Measurements from ENCODE around the gene FRMD8.

The FRMD8 gene

DNA sequence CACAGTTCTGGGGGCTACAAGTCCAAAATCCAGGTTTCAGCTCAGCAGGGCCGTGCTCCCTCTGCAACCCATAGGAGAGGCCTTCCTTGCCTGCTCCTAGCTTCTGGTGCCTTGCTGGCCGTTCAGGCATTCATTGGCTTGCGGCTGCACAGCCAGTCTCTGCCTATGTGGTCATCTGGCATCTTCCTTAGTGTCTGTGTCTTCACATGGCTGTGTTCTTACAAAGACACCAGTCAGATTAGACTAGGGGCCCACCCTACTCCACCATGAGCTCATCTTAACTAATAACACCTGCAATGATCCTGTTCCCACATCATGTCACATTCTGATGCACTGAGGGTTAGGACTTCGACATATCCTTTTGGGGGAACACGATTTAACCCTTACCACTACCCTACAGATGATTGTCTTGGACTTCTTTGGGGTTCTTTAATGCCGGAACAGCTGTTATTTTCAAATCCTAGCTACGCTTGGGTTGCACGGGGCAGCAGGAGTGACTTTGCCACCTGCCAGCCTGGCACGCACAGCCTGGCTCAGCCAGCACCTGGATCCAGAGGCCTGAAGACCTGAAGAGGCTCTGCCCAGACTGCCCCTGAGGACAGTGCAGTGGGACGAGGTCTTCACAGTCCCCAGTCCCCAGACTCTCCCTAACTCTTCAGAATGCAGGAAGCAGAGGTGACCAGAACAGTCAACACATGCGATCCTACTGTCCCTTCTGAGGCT is 28.5 kb downstream of the FRMD8 start:
- peak; percentile 23 for DNase-seq (ENCODE audit: low read depth)

GRCh38 chr11:65415499-65416340 is 29.3 kb downstream of the FRMD8 start:
- no peak for DNase-seq (ENCODE audit: low read depth)

DNA sequence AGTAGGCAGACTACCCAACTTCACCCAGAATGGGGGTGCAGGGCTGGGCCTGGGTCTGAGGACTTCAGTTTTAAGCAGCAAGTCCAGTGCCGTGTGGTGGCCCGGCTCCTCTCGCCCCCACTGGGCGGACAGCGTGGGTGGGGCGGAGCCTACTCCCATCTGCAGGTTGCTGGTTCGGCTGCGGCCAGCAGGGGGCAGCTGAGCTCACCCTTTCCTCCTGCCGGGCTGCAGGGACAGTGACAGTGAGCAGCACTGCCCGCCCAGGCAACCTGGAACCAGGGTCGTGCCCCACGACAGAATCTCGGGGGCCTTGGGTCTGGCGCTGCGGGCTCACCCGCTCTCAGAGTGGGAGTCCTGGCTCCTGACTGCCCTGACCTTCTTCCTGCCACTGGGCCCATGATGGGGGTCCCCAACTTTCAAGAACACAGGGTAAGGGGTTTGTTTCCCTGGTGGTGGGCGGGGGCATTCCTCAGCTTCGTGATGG is 29.9 kb downstream of the FRMD8 start:
- peak; percentile 67 for DNase-seq (ENCODE audit: low read depth)

DNA sequence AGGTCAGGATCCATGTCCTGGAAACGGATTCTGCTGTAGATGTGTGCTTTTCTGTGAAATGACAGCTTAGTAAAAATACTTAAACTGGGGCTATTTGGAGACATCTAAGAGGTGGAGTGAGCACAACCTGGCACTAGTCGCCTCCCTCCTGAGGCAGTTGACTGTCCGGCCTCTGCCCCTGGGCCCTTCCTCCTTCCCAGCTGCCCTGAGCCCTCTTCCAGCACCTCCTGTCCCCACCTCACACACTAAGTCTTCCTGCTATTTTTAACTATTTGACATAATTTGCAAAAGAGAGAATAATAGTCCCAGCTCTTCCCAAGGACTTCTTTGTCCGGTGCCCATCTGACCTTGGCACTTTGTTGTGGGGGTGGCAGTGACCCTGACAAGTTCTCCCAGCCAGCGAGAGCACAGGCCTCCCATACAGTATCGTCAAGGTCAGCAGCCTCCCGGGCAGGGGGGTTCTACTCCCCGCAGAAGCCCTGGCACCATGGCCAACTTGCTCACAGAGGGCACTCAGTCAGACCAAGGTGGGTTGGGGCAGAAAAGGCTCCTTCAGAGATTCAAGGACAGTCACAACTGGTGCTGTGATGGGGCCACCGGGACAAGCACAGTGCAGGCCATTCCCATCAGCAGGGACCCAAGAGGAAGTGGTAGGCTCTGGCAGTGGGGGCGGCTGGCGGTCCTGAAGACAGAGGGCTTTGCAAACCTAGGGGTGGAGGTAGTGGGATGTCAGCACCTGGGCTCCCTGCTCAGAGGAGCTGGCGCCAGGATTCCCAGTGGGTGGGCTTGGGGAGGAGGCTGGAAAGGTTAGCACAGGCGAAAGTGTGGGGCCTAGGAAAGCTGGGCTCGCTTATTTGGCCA is 30.6 kb downstream of the FRMD8 start:
- peak; percentile 20 for DNase-seq (ENCODE audit: low read depth)

GRCh38 chr11:65417702-65418430 is 31.4 kb downstream of the FRMD8 start:
- peak; percentile 50 for DNase-seq (ENCODE audit: low read depth)

DNA sequence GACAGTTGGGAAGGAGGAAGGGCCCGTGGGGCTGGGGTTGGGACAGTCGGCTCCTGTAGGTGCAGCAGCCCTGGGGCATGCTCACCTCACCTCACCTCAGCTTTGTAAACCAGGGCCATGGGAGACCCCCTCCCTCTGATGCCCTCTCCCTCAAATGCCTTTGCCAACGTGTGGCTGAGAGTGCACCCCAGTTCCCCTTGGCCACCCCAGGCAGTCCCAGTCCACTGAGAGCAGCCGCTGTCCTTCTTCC is 31.9 kb downstream of the FRMD8 start:
- DNase-seq (ENCODE audit: low read depth) = no peak

GRCh38 chr11:65418681-65419459 is 32.4 kb downstream of the FRMD8 start:
- DNase-seq (ENCODE audit: low read depth) = peak; percentile 98

GRCh38 chr11:65419460-65419771 is 33.0 kb downstream of the FRMD8 start:
- no peak for DNase-seq (ENCODE audit: low read depth)

DNA sequence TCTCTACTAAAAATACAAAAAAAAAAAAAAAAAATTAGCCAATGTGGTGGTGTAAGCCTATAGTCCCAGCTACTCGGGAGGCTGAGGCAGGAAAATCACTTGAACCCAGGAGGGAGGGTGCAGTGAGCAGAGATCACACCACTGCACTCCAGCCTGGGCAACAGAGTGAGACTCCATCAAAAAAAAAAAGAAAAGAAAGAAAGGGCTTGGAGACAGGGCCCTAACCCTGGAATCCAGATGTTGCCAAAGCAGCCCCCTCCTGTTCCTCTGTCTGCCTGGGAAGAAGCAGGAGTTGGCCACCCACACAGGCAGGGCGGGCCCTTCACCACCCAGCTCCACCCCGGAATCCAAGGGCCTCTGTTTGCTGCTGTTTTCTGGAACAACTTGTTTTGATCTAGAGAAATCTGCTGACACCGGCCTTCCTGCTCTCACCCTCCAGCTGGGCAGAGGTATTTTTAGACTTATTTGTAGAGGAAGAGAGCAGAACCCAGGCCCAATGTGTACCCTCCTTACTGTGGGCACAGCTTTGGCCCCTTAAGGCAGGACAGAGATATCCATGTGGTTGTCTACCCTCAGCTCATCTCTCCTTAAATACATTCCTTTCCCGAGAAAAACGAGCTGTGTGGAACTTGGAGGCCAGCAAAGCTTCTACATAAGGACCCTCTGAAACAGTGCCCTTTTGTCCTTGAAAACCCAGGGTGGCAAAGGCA is 33.5 kb downstream of the FRMD8 start:
- DNase-seq (ENCODE audit: low read depth) = peak; percentile 97

GRCh38 chr11:65420506-65420905 is 34.1 kb downstream of the FRMD8 start:
- DNase-seq (ENCODE audit: low read depth) = no peak

- DNase-seq (ENCODE audit: low read depth) = peak; percentile 99
These were observed 34.7 kb downstream of the FRMD8 start for GRCh38 chr11:65420979-65421793.

DNA sequence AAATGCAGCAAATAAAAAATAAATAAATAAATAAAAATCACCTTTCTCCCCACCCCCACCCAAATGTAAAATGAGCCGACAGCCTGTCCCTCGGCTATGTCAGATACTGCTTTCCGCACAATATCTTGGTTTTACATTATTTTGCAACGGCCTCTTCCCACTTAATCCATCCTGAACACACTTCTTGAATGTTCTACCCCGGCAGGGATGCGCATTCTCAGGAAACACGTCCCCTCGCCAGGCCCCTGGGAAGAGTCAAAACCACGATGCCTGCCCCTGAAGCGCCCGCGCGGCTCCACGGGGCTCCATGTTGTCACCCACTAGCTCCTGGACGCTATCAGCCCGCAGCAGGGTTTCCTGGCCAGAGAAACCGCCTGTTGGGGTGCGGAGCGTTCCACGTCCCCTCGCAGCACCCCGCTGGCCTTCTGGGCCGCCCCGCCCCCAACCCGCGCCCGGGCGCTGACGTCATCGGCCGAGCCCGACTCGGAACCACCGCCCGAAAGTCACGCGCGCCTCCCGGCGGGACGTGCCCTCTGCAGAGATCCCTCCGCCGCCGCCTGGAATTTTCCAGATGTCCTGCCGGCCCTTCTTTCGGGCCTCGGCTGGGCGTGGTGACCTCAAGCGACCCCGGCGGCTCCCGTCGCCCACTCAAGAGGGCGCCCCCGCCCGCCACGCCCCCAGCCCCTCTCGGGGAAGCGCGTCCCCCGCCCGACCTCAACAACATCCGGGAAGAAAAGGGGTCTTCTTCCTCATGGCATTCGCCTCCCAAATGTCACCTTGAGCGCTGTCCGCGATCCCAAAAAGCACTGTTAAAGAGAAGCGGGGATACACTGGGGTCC is 35.6 kb downstream of the FRMD8 start:
- peak; percentile 98 for DNase-seq (ENCODE audit: low read depth)

DNA sequence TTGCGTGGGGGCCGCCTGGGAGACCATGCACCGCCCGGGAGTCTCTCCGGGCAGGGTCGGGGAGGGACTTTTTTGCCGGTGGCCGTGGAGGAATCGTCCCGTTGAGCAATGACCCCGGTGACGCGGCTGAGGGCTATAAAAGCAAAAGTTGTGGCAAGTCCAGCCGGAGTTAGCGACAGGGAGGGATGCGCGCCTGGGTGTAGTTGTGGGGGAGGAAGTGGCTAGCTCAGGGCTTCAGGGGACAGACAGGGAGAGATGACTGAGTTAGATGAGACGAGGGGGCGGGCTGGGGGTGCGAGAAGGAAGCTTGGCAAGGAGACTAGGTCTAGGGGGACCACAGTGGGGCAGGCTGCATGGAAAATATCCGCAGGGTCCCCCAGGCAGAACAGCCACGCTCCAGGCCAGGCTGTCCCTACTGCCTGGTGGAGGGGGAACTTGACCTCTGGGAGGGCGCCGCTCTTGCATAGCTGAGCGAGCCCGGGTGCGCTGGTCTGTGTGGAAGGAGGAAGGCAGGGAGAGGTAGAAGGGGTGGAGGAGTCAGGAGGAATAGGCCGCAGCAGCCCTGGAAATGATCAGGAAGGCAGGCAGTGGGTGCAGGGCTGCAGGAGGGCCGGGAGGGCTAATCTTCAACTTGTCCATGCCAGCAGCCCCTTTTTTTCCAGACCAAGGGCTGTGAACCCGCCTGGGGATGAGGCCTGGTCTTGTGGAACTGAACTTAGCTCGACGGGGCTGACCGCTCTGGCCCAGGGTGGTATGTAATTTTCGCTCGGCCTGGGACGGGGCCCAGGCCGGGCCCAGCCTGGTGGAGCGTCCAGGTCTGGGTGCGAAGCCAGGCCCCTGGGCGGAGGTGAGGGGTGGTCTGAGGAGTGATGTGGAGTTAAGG is 36.4 kb downstream of the FRMD8 start, which contains the start of gene NEAT1:
Gene NEAT1 (plus strand): TSS at position 166 of the 883 bp plus-strand sequence.
- peak; percentile 91 for DNase-seq (ENCODE audit: low read depth)

DNA sequence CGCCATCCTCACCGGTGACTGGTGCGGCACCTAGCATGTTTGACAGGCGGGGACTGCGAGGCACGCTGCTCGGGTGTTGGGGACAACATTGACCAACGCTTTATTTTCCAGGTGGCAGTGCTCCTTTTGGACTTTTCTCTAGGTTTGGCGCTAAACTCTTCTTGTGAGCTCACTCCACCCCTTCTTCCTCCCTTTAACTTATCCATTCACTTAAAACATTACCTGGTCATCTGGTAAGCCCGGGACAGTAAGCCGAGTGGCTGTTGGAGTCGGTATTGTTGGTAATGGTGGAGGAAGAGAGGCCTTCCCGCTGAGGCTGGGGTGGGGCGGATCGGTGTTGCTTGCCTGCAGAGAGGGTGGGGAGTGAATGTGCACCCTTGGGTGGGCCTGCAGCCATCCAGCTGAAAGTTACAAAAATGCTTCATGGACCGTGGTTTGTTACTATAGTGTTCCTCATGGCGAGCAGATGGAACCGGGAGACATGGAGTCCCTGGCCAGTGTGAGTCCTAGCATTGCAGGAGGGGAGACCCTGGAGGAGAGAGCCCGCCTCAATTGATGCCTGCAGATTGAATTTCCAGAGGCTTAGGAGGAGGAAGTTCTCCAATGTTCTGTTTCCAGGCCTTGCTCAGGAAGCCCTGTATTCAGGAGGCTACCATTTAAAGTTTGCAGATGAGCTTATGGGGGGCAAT is 37.2 kb downstream of the FRMD8 start:
- DNase-seq (ENCODE audit: low read depth) = peak; percentile 34

DNA sequence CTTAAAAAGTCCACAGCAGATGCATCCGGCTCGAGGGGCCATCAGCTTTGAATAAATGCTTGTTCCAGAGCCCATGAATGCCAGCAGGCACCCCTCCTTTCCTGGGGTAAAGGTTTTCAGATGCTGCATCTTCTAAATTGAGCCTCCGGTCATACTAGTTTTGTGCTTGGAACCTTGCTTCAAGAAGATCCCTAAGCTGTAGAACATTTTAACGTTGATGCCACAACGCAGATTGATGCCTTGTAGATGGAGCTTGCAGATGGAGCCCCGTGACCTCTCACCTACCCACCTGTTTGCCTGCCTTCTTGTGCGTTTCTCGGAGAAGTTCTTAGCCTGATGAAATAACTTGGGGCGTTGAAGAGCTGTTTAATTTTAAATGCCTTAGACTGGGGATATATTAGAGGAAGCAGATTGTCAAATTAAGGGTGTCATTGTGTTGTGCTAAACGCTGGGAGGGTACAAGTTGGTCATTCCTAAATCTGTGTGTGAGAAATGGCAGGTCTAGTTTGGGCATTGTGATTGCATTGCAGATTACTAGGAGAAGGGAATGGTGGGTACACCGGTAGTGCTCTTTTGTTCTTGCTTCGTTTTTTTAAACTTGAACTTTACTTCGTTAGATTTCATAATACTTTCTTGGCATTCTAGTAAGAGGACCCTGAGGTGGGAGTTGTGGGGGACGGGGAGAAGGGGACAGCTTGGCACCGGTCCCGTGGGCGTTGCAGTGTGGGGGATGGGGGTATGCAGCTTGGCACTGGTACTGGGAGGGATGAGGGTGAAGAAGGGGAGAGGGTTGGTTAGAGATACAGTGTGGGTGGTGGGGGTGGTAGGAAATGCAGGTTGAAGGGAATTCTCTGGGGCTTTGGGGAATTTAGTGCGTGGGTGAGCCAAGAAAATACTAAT is 38.0 kb downstream of the FRMD8 start:
- DNase-seq (ENCODE audit: low read depth) = peak; percentile 51

Measured in iris pigment epithelial cell (primary cell).